Measurements from ENCODE around the gene PTCD2.

PTCD2 gene

DNA sequence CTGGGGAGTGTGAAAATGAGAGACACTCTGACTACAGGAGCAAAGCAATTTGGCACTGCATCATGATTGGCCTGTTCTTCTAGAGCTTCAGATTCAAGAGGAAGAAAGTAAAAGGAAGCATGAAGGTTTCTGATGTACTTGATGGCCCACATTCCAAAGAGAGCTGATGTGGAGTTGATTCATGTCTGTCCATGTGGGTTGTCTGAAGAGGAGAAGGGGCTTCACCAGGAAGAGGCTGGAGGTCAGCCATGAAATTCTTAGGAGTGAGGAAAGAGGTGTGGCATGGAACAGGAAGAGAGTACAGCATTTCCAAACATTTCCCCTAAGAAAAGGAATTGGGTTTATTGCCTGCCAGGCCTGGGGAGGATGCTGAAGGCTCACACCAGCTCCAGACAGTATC, 70.7 kb downstream of the PTCD2 start:
- H3K4me3 ChIP-seq (ENCODE audit: low read depth, low read length): no peak overlapping the region
- TF ChIP-seq, protein P1, sequence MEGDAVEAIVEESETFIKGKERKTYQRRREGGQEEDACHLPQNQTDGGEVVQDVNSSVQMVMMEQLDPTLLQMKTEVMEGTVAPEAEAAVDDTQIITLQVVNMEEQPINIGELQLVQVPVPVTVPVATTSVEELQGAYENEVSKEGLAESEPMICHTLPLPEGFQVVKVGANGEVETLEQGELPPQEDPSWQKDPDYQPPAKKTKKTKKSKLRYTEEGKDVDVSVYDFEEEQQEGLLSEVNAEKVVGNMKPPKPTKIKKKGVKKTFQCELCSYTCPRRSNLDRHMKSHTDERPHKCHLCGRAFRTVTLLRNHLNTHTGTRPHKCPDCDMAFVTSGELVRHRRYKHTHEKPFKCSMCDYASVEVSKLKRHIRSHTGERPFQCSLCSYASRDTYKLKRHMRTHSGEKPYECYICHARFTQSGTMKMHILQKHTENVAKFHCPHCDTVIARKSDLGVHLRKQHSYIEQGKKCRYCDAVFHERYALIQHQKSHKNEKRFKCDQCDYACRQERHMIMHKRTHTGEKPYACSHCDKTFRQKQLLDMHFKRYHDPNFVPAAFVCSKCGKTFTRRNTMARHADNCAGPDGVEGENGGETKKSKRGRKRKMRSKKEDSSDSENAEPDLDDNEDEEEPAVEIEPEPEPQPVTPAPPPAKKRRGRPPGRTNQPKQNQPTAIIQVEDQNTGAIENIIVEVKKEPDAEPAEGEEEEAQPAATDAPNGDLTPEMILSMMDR (IDR thresholded peaks at IDR 0.05; ENCODE audit: borderline replicate concordance, insufficient read depth, low read depth, low read length): no peak

DNA sequence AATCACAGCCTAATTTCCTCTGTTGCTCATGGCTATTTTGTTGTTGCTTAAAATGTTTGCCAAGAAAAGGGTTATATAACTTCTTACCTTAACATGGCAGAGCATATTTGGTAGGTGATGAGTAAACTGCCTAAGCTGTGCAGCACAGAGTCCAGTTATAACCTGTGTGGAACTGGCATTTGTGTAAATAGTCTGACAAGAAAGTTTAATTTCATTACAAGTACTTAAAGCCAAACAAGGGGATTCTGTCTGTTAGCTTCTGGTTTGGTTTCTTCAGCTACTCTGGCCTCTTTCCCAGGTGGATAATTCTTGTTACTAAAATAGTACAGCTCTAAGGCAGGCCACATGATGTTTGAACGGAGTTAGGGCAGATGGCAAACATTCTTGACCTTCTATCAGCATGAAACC, 72.2 kb downstream of the PTCD2 start:
- no peak overlapping the region for H3K4me3 ChIP-seq (ENCODE audit: low read depth, low read length)
- TF ChIP-seq, protein P1 (IDR thresholded peaks at IDR 0.05; ENCODE audit: borderline replicate concordance, insufficient read depth, low read depth, low read length): no peak

DNA sequence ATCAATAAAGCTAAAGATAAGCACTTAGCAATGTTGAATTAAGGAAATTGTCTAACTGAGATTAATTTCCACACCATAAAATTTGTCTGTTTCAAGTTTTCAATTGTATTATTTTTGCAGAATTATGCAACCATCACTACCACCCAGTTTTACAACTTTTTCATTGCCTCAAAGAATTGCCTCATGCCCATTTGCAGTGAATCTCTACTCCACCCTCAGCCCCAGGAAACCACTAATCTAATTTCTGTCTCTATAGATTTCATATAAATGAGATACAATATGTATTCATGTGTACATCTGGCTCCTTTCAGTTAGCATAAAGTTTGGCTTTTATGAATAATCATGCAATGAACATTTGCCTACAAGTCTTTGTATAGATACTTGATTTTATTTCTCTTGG, 72.9 kb downstream of the PTCD2 start:
- no peak overlapping the region for H3K4me3 ChIP-seq (ENCODE audit: low read depth, low read length)
- TF ChIP-seq, protein P1 (IDR thresholded peaks at IDR 0.05; ENCODE audit: borderline replicate concordance, insufficient read depth, low read depth, low read length): no peak

DNA sequence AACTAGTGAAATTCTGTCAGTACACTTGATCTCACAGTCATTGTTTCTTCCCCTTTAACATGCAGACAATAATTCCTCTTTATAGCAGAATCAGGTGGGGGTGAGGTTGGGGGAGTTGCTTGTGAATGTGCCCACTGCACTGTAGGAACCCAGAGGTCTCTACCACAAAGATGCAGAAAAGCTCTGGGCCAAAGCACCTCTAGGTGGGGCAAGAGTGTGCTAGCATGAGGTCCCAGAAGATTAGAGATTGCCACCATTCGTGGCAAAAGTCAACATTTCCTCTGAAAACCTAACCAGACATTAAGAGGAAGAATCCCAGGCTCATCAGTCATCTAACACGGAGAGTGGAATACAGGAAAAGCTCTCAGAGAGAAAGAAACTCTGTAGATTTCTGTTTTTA, 74.5 kb downstream of the PTCD2 start:
- TF ChIP-seq, protein P1 (IDR thresholded peaks at IDR 0.05; ENCODE audit: borderline replicate concordance, insufficient read depth, low read depth, low read length): peak; percentile 73
- H3K4me3 ChIP-seq (ENCODE audit: low read depth, low read length): no peak overlapping the region

DNA sequence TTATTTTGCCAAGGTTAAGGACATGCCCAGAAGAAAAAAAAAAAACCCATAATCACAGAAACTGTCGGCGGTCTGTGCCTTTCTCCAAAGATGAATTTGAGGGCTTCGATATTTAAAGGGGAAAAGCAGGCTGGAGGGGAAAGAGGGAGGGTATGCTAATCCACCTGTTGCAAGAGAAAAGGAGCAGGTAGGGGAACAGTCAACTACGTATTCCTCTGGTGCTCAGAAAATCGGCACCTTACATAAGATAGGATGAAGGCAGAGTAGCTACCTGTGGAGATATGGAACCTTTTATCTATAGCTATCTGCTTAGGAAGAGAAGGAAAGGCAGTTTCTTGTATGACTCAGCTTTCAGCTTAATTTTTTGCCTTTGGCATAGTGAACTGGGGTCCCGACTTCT, 77.7 kb downstream of the PTCD2 start:
- TF ChIP-seq, protein P1 (IDR thresholded peaks at IDR 0.05; ENCODE audit: borderline replicate concordance, insufficient read depth, low read depth, low read length): no peak
- H3K4me3 ChIP-seq (ENCODE audit: low read depth, low read length): no peak overlapping the region

DNA sequence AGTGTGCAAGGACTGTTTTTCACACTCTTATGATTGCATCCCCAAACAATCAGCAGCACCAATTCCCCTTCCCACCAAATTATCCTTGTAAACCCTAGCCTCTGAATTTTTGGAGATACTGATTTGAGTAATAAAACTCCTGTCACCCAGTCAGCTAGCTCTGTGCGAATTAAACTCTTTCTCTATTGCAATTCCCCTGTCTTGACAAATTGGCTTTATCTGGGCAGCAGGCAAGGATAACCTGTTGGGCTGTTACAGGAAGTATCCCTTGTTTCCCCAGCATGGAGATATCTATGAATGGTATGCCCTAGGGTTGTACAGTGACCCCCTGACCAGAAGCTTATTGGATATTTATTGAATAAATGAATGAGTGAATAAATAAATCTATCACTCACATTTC, 80.8 kb downstream of the PTCD2 start:
- TF ChIP-seq, protein P1 (IDR thresholded peaks at IDR 0.05; ENCODE audit: borderline replicate concordance, insufficient read depth, low read depth, low read length): no peak

DNA sequence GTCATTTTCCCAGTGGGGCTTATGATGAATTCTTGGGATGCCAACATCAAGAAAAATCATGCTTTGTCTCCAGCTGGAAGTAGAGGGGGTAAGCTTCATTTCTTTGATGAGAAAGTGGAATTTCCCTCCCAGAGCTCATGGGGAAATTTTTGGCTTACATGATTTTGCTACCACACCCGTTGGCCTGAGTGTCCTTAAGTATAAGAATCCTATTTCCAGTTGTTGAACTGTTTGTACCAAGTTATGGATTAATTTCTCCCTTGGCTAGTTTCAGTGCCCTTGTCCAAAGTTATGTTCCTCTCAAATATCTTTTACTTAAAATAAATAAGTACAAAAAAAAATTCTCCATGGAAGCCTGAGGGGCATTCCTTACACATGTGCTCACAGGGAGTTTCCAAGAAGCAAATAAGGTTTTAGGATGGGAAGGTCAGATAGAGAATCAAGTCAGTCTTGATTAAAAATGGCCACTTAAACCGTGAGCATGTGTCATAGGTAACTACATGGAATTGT, 82.3 kb downstream of the PTCD2 start:
- H3K4me3 ChIP-seq (ENCODE audit: low read depth, low read length): no peak overlapping the region
- TF ChIP-seq, protein P1 (IDR thresholded peaks at IDR 0.05; ENCODE audit: borderline replicate concordance, insufficient read depth, low read depth, low read length): no peak

More for the DNA sequence above, 80.8 kb downstream of the PTCD2 start:
- H3K4me3 ChIP-seq (ENCODE audit: low read depth, low read length): no peak overlapping the region

Measured in GM12875 (cell line).